Naive thymus-derived CD4-positive, alpha-beta T cell (primary cell): ENCODE measurements around the gene CCL22. TPM values are rescaled to one million over a fixed set of nuclear protein-coding genes. Genes with fewer than 3 reads are reported as not detected.

ENCODE experiments used
- ATAC-seq: fragments of 150-1000 bp; cut with Tn5 transposase; 2 replicates; pipeline ENCODE4 v1.10.0; 2021; ENCODE audit warnings: mild to moderate bottlenecking, moderate library complexity
- CTCF ChIA-PET: fragments of 350-600 bp; sonication (Branson Sonifier 250); formaldehyde crosslinking; loops from one replicate; lab custom pipeline; 2021; ENCODE audit warnings: antibody characterized with exemption; lab: Charles Lee
- POLR2A ChIA-PET: fragments of 350-600 bp; sonication (Branson Sonifier 250); formaldehyde crosslinking; loops from one replicate; lab custom pipeline; 2021; ENCODE audit warnings: antibody characterized with exemption, inconsistent platforms; lab: Charles Lee
- DNase-seq, 9 donors: peaks; one replicate each; pipeline versions ENCODE4 v3.0.0 to v3.0.0-alpha.2; 2020 to 2022; ENCODE audit warnings: mixed read lengths in 1 of 9
- H3K27ac ChIP-seq: one replicate; pipeline ENCODE4 v1.7.0; 2013; ENCODE audit warnings: mild to moderate bottlenecking, low read depth, low read length, moderate library complexity
- H3K27me3 ChIP-seq, 2 donors: one replicate each; pipeline ENCODE4 v1.7.0; 2013; ENCODE audit warnings: low read length in 2 of 2, mild to moderate bottlenecking in 2 of 2, moderate library complexity in 2 of 2; ENCODE audit not compliant: control insufficient read depth in 2 of 2, insufficient read depth in 2 of 2
- H3K36me3 ChIP-seq, 3 experiments: 1 replicate in 2 of 3; 2 replicates in 1 of 3; pipeline ENCODE4 v1.7.0; 2013; ENCODE audit warnings: low read length in 3 of 3, mild to moderate bottlenecking in 3 of 3, moderate library complexity in 1 of 3; ENCODE audit not compliant: insufficient read depth in 3 of 3, control insufficient read depth in 2 of 3
- H3K4me1 ChIP-seq, 2 donors: one replicate each; pipeline ENCODE4 v1.7.0; 2013; ENCODE audit warnings: low read length in 2 of 2, mild to moderate bottlenecking in 2 of 2, moderate library complexity in 1 of 2; ENCODE audit not compliant: control insufficient read depth in 2 of 2, insufficient read depth in 2 of 2
- H3K4me3 ChIP-seq: 2 replicates; pipeline ENCODE4 v1.7.0; 2013; ENCODE audit warnings: mild to moderate bottlenecking, low read length
- H3K9me3 ChIP-seq, 3 experiments: 1 replicate in 2 of 3; 2 replicates in 1 of 3; pipeline ENCODE4 v1.7.0; 2013; ENCODE audit warnings: low read length in 3 of 3; ENCODE audit not compliant: control insufficient read depth in 2 of 3
- H3K27ac Mint-ChIP-seq, 9 donors: one replicate each; pipeline ENCODE4 v1.8.0; 2020 to 2022; ENCODE audit warnings: mixed read lengths in 9 of 9, mild to moderate bottlenecking in 8 of 9, moderate library complexity in 5 of 9, inconsistent platforms in 2 of 9
- H3K27me3 Mint-ChIP-seq, 5 donors: one replicate each; pipeline ENCODE4 v1.8.0; 2021 to 2022; ENCODE audit warnings: mixed read lengths in 5 of 5, mild to moderate bottlenecking in 1 of 5
- H3K36me3 Mint-ChIP-seq, 5 donors: one replicate each; pipeline ENCODE4 v1.8.0; 2020 to 2022; ENCODE audit warnings: mixed read lengths in 5 of 5, mild to moderate bottlenecking in 3 of 5, inconsistent platforms in 1 of 5
- H3K4me1 Mint-ChIP-seq, 7 donors: one replicate each; pipeline ENCODE4 v1.8.0; 2020 to 2022; ENCODE audit warnings: mixed read lengths in 7 of 7, mild to moderate bottlenecking in 3 of 7, inconsistent platforms in 1 of 7
- H3K4me3 Mint-ChIP-seq, 10 donors: one replicate each; pipeline ENCODE4 v1.8.0; 2020 to 2022; ENCODE audit warnings: mild to moderate bottlenecking in 10 of 10, mixed read lengths in 10 of 10, moderate library complexity in 6 of 10, inconsistent platforms in 2 of 10
- H3K9me3 Mint-ChIP-seq, 11 donors: one replicate each; pipeline ENCODE4 v1.8.0; 2020 to 2022; ENCODE audit warnings: mixed read lengths in 11 of 11, mild to moderate bottlenecking in 4 of 11, inconsistent platforms in 1 of 11, moderate library complexity in 1 of 11
- intact Hi-C, 2 donors: fragments of 100-400 bp; cut with micrococcal nuclease; formaldehyde crosslinking; loops; one replicate each; pipeline ENCODE4 v1.15.1; 2023
- polyA plus RNA-seq, 2 donors: library from polyadenylated mRNA; unstranded; fragments of 300-500 nt; fragmentation: Illumina TruSeq; gene quantifications; one replicate each; pipeline ENCODE4 v1.2.3, GENCODE V29; 2021
- total RNA-seq, 6 experiments: library from RNA in 5 of 6; stranded (reverse) in 5 of 6; gene quantifications; 1 replicate in 5 of 6; 2 replicates in 1 of 6; pipeline ENCODE4 v1.2.3 and lab custom pipeline; 2021 to 2026

The CCL22 gene
- total and polyA plus RNA-seq, 7 experiments from 2014 or later: 0.17 to 1.9 (median 0.48) TPM; not detected in 3

- ChIA-PET CTCF (interaction anchor here (1.3 kb wide), 1 partner anchor 9 kb away, joined by 4 read pairs; no protein-coding TSS in a partner anchor), POLR2A (interaction anchor here (0.5 kb wide), 1 partner anchor 28 kb away, joined by 3 read pairs; no protein-coding TSS in a partner anchor)
- Mint-ChIP-seq H3K9me3 (no peaks in the 10 kb centered on the region), H3K27ac (peak overlapping the region in 3 of 9 donors; percentile 29 to 82 (median 66)), H3K27me3 (no peaks in the 10 kb centered on the region), H3K36me3 (no peaks in the 10 kb centered on the region), H3K4me3 (no peak overlapping the region), H3K4me1 (peaks cover 0 to 14% (median 3%) of the 10 kb centered on the region in 7 donors)
- H3K4me1 ChIP-seq: no peaks in the 10 kb centered on the region
- no peak overlapping the region for H3K4me3 ChIP-seq
- H3K9me3 ChIP-seq: no peaks in the 10 kb centered on the region
- intact Hi-C loops: no loop called here
- no peak overlapping the region for H3K27ac ChIP-seq
- ATAC-seq (no peak), DNase-seq (no peak)
- H3K27me3 ChIP-seq: no peaks in the 10 kb centered on the region
- no peaks in the 10 kb centered on the region for H3K36me3 ChIP-seq
Measured at GRCh38 chr16:57409065-57409464, 50.5 kb downstream of the CCL22 start.

GRCh38 chr16:57409870-57410587 is 51.4 kb downstream of the CCL22 start:
- no peaks in the 10 kb centered on the region for H3K27me3 ChIP-seq
- Mint-ChIP-seq H3K36me3 (no peaks in the 10 kb centered on the region), H3K27ac (no peak overlapping the region), H3K27me3 (no peaks in the 10 kb centered on the region), H3K4me1 (peaks cover 0 to 10% (median 3%) of the 10 kb centered on the region in 7 donors), H3K9me3 (no peaks in the 10 kb centered on the region), H3K4me3 (no peak overlapping the region)
- CTCF ChIA-PET: interaction anchor here (1.3 kb wide), 1 partner anchor 8 kb away, joined by 4 read pairs; no protein-coding TSS in a partner anchor
- no peaks in the 10 kb centered on the region for H3K36me3 ChIP-seq
- H3K9me3 ChIP-seq: no peaks in the 10 kb centered on the region
- intact Hi-C loops: no loop called here
- no peak overlapping the region for H3K4me3 ChIP-seq
- no peaks in the 10 kb centered on the region for H3K4me1 ChIP-seq
- no peak overlapping the region for H3K27ac ChIP-seq
- POLR2A ChIA-PET: interaction anchor here (0.5 kb wide), 1 partner anchor 27 kb away, joined by 3 read pairs; no protein-coding TSS in a partner anchor
- DNase-seq (no peak), ATAC-seq (no peak)

DNA sequence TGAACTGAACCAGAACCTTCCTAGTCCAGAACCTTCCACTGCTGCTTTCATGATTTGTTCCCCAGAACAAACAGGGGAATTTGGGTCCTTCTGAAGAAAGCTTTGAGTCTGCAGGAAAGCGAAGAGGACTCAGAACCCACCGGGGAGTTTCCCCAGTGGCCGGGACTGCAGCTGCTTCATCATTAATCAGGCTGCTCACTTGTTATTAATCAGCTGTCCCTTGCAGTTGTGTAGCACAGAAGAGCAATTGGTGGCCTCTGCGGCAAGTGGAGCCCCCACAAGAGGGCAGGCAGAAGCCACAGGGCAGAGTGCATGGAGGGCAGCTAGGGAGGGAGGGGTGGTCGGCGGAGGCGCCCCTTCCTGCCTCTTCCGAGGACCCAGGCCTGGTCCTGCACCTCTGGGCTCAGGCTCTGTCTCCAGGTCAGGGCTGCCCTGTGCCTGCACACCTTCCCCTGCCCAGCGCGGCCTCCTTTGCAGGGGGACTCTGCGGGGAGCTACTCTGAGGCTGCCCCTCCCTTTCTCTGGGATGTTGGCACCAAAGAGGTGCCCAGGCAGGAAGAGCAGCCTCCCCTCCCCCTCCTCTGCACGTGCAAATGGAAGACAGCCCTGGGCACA is 52.9 kb downstream of the CCL22 start:
- no peak overlapping the region for H3K4me3 Mint-ChIP-seq
- CTCF ChIA-PET: no interaction called here
- H3K9me3 Mint-ChIP-seq: no peaks in the 10 kb centered on the region
- Histone ChIP-seq H3K27ac (no peak overlapping the region), H3K9me3 (no peaks in the 10 kb centered on the region), H3K27me3 (no peaks in the 10 kb centered on the region), H3K4me1 (peaks cover 0 to under 1% of the 10 kb centered on the region in 2 donors), H3K36me3 (no peaks in the 10 kb centered on the region), H3K4me3 (no peak overlapping the region)
- ATAC-seq (no peak), DNase-seq (no peak)
- H3K36me3 Mint-ChIP-seq: no peaks in the 10 kb centered on the region
- no peaks in the 10 kb centered on the region for H3K27me3 Mint-ChIP-seq
- H3K27ac Mint-ChIP-seq: no peak overlapping the region
- POLR2A ChIA-PET: no interaction called here
- peaks cover 0 to 11% (median 3%) of the 10 kb centered on the region in 7 donors for H3K4me1 Mint-ChIP-seq
- intact Hi-C loops: no loop called here

DNA sequence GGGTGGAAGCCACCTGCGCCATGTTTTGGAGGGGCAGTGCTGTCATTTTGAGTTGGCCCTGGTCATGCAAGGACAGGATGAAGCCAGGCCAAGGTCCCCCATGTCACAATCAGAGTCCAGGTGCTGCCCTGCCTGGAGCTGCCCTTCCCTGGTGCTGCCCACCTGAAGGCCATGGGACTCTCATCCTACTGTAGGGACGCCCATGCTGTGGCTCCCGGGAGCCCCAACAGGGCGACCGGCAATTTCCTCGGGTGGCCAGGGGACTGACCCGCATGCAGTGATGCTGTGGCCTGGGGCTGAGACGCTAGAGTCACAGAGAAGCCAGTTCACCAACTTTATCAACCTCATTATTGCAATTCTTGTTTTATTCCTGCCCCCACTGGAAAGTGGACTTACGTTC is 54.0 kb downstream of the CCL22 start:
- no peaks in the 10 kb centered on the region for H3K9me3 ChIP-seq
- H3K9me3 Mint-ChIP-seq: no peaks in the 10 kb centered on the region
- peaks cover 3 to 10% of the 10 kb centered on the region in 2 donors for H3K4me1 ChIP-seq
- ChIA-PET POLR2A (no interaction called here), CTCF (interaction anchor here (1.1 kb wide), 1 partner anchor 112 kb away, joined by 3 read pairs; no protein-coding TSS in a partner anchor)
- H3K4me1 Mint-ChIP-seq: peaks cover 7 to 19% (median 10%) of the 10 kb centered on the region in 7 donors
- DNase-seq (no peak), ATAC-seq (no peak)
- H3K4me3 Mint-ChIP-seq: no peak overlapping the region
- intact Hi-C loops: no loop called here
- H3K4me3 ChIP-seq: no peak overlapping the region
- no peaks in the 10 kb centered on the region for H3K36me3 Mint-ChIP-seq
- H3K27me3 Mint-ChIP-seq: no peaks in the 10 kb centered on the region
- no peak overlapping the region for H3K27ac ChIP-seq
- H3K27me3 ChIP-seq: no peaks in the 10 kb centered on the region
- no peak overlapping the region for H3K27ac Mint-ChIP-seq
- no peaks in the 10 kb centered on the region for H3K36me3 ChIP-seq

DNA sequence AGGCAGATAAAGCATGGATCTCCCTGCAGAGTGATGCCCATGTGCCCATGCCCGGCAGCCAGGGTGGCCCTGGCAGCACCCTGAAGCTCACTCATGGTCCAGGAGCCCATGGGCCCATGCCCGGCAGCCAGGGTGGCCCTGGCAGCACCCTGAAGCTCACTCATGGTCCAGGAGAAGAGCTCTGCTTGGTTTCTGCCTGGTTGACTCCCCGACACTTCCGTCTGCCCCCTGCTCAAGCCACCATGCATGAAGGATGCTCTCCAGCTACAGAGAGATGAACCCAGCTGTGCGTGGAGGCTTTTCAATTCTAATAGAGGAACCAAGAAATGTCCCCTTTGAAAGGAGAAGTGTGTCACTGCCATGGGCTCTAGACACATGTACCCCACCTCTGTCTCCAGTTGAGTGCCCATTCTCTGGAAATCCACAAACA is 54.7 kb downstream of the CCL22 start:
- Mint-ChIP-seq H3K4me1 (peaks cover 8 to 23% (median 14%) of the 10 kb centered on the region in 7 donors), H3K27me3 (no peaks in the 10 kb centered on the region), H3K9me3 (peaks cover 0 to 2% (median 0%) of the 10 kb centered on the region in 11 donors), H3K4me3 (no peak overlapping the region), H3K36me3 (no peaks in the 10 kb centered on the region), H3K27ac (no peak overlapping the region)
- ATAC-seq (no peak), DNase-seq (no peak)
- CTCF ChIA-PET: interaction anchor here (0.6 to 1.1 kb wide), 2 partner anchors 26 to 113 kb away, joined by 3 read pairs; no protein-coding TSS in a partner anchor
- no peaks in the 10 kb centered on the region for H3K27me3 ChIP-seq
- POLR2A ChIA-PET: no interaction called here
- no peaks in the 10 kb centered on the region for H3K9me3 ChIP-seq
- intact Hi-C loops: no loop called here
- H3K4me1 ChIP-seq: peaks cover 3 to 10% of the 10 kb centered on the region in 2 donors
- no peaks in the 10 kb centered on the region for H3K36me3 ChIP-seq
- H3K4me3 ChIP-seq: no peak overlapping the region
- no peak overlapping the region for H3K27ac ChIP-seq

GRCh38 chr16:57413733-57414132 is 55.1 kb downstream of the CCL22 start:
- H3K27me3 Mint-ChIP-seq: no peaks in the 10 kb centered on the region
- peaks cover 12 to 24% (median 18%) of the 10 kb centered on the region in 7 donors for H3K4me1 Mint-ChIP-seq
- Histone ChIP-seq H3K4me1 (peaks cover 6 to 12% of the 10 kb centered on the region in 2 donors), H3K36me3 (no peaks in the 10 kb centered on the region), H3K27ac (no peak overlapping the region), H3K27me3 (no peaks in the 10 kb centered on the region), H3K9me3 (no peaks in the 10 kb centered on the region), H3K4me3 (no peak overlapping the region)
- H3K9me3 Mint-ChIP-seq: peaks cover 0 to 2% (median 0%) of the 10 kb centered on the region in 11 donors
- ATAC-seq (no peak), DNase-seq (no peak)
- CTCF ChIA-PET: no interaction called here
- H3K27ac Mint-ChIP-seq: no peak overlapping the region
- H3K4me3 Mint-ChIP-seq: no peak overlapping the region
- POLR2A ChIA-PET: no interaction called here
- intact Hi-C loops: no loop called here
- H3K36me3 Mint-ChIP-seq: no peaks in the 10 kb centered on the region
